Left colon (tissue), 2 donors: ENCODE measurements around the gene CABLES2. TPM values are rescaled to one million over a fixed set of nuclear protein-coding genes. Genes with fewer than 3 reads are reported as not detected.

ENCODE experiments used
- ATAC-seq: fragments of 200-7000 bp; cut with Tn5 transposase; one replicate; pipeline ENCODE4 v1.9.1; 2020; ENCODE audit warnings: mild to moderate bottlenecking, moderate library complexity
- DNase-seq, 2 donors: peaks; one replicate each; pipeline ENCODE4 v3.0.0-alpha.2; 2020
- intact Hi-C, 2 donors: fragments of 100-400 bp; cut with DNase I in 1 of 2; cut with micrococcal nuclease in 1 of 2; formaldehyde crosslinking; loops; one replicate each; pipeline versions ENCODE4 v1.11.2 to v1.14.0; 2022; cut with DNase I, micrococcal nuclease
- long read RNA-seq: library from polyadenylated mRNA; unstranded; transcript quantifications from one replicate; pipeline ENCODE4 v2.0.0, GENCODE V29; 2021
- total RNA-seq, 2 donors: library from RNA; stranded (reverse); fragmentation: NEBNext Ultra II Directional; extraction: Animal tissue kit (Norgen Biotek cat#: 25700); gene quantifications; one replicate each; pipeline ENCODE4 v1.2.1, GENCODE V29; 2021
- donor health status: DM: no; HTN: no; CAD: no.
- donor health status: DM: yes; HTN: yes; CAD: no.

CABLES2 gene
- 1 to 10 TPM; 7.8 to 9.5 TPM for total RNA-seq
- long read RNA-seq, partial matches to known transcripts: 4 of 13 reads
- long read RNA-seq, other reads (novel, unspliced or antisense): 6 of 13 reads

GRCh38 chr20:62407221-62407992, at the start of gene CABLES2:
TSS of gene CABLES2 (minus strand) at chr20:62407285. CDS start at chr20:62407276, 9 bp downstream.
- intact Hi-C loops: no loop called here
- ATAC-seq (peak; percentile 63), DNase-seq (peak; percentile 93 to 94)

- intact Hi-C loops: no loop called here
- DNase-seq (no peak), ATAC-seq (no peak)
These were observed 48.8 kb upstream of the CABLES2 start for GRCh38 chr20:62455929-62456328.

- intact Hi-C loops: no loop called here
- DNase-seq (no peak), ATAC-seq (no peak)
These were observed 48.0 kb upstream of the CABLES2 start for GRCh38 chr20:62454904-62455636.

GRCh38 chr20:62453186-62453808, 46.2 kb upstream of the CABLES2 start:
- DNase-seq (no peak), ATAC-seq (no peak)
- intact Hi-C loops: no loop called here

GRCh38 chr20:62452475-62453095, 45.5 kb upstream of the CABLES2 start:
- DNase-seq (peak in 1 of 2 donors; percentile 43), ATAC-seq (peak; percentile 78)
- intact Hi-C loops: no loop called here

GRCh38 chr20:62451970-62452369, 44.9 kb upstream of the CABLES2 start:
- ATAC-seq: no peak
- intact Hi-C loops: no loop called here
- DNase-seq: no peak

- ATAC-seq: no peak
- DNase-seq: no peak
- intact Hi-C loops: no loop called here
These were observed 44.2 kb upstream of the CABLES2 start for GRCh38 chr20:62451156-62451767.

GRCh38 chr20:62449951-62450691, 43.0 kb upstream of the CABLES2 start:
- DNase-seq: peak in 1 of 2 donors; percentile 43
- intact Hi-C loops: no loop called here
- ATAC-seq: peak; percentile 85

- DNase-seq (no peak), ATAC-seq (no peak)
- intact Hi-C loops: no loop called here
These were observed 41.7 kb upstream of the CABLES2 start for GRCh38 chr20:62448788-62449187.

- intact Hi-C loops: no loop called here
- ATAC-seq: no peak
These were observed 41.0 kb upstream of the CABLES2 start for GRCh38 chr20:62448038-62448437.

GRCh38 chr20:62446888-62447869, 40.1 kb upstream of the CABLES2 start:
- no peak for ATAC-seq
- DNase-seq: no peak
- intact Hi-C loops: no loop called here

More at GRCh38 chr20:62448038-62448437, 41.0 kb upstream of the CABLES2 start:
- DNase-seq: no peak

GRCh38 chr20:62446481-62446880, 39.4 kb upstream of the CABLES2 start:
- intact Hi-C loops: no loop called here
- DNase-seq: no peak

GRCh38 chr20:62445553-62446340, 38.7 kb upstream of the CABLES2 start:
- intact Hi-C loops: no loop called here

More at GRCh38 chr20:62446481-62446880, 39.4 kb upstream of the CABLES2 start:
- no peak for ATAC-seq

GRCh38 chr20:62444286-62444685, 37.2 kb upstream of the CABLES2 start:
- no peak for DNase-seq
- intact Hi-C loops: no loop called here
- ATAC-seq: no peak

More at GRCh38 chr20:62445553-62446340, 38.7 kb upstream of the CABLES2 start:
- DNase-seq: no peak
- no peak for ATAC-seq

GRCh38 chr20:62441987-62442539, 35.0 kb upstream of the CABLES2 start:
- no peak for DNase-seq
- intact Hi-C loops: no loop called here

GRCh38 chr20:62439218-62439617, 32.1 kb upstream of the CABLES2 start:
- ATAC-seq: no peak
- intact Hi-C loops: no loop called here
- no peak for DNase-seq

More at GRCh38 chr20:62441987-62442539, 35.0 kb upstream of the CABLES2 start:
- no peak for ATAC-seq
